Measurements from ENCODE around the gene DAP.

GRCh38 chr5:10759111-10759510 lies 1.9 kb downstream of the DAP start:
- TF ChIP-seq CTCF (optimal IDR thresholded peaks at IDR 0.05 in 1 of 3, IDR thresholded peaks at IDR 0.05 in 1 of 3, conservative IDR thresholded peaks at IDR 0.05 in 1 of 3; ENCODE audit: extremely low read depth in 1 of 3, insufficient read depth in 2 of 3, low read length in 3 of 3): no peak
- TF ChIP-seq EZH2 (IDR thresholded peaks at IDR 0.05; ENCODE audit: low read length): no peak

All from keratinocyte (primary cell).